Upper lobe of left lung (tissue), 6 donors: ENCODE data around the gene RHBDF2. TPM values are rescaled to one million over a fixed set of nuclear protein-coding genes. Genes with fewer than 3 reads are reported as not detected.
"Not testable (repeated sequence)": the region's sequence is repeated elsewhere in the genome, so short reads cannot be mapped to it uniquely, and the experiment has no call there.

ENCODE experiments used
- ATAC-seq, 2 donors: fragments of 200-7000 bp; cut with Tn5 transposase; one replicate each; pipeline ENCODE4 v1.9.1; 2022; ENCODE audit warnings: mild to moderate bottlenecking in 2 of 2, moderate library complexity in 2 of 2; ENCODE audit not compliant: low FRiP score in 2 of 2
- DNase-seq, 2 donors: peaks; one replicate each; pipeline ENCODE4 v3.0.0-alpha.2; 2019 to 2020
- H3K27ac ChIP-seq, 4 donors: fragments of 200-600 bp; sonication (generic); one replicate each; pipeline ENCODE4 v1.5.1; 2016 to 2019
- H3K27me3 ChIP-seq, 4 donors: fragments of 200-600 bp; sonication (generic); one replicate each; pipeline ENCODE4 v1.5.1; 2017 to 2019
- H3K36me3 ChIP-seq, 4 donors: fragments of 200-600 bp; sonication (generic); one replicate each; pipeline ENCODE4 v1.5.1; 2016 to 2019
- H3K4me1 ChIP-seq, 4 donors: fragments of 200-600 bp; sonication (generic); one replicate each; pipeline ENCODE4 v1.5.1; 2018 to 2019
- H3K4me3 ChIP-seq, 4 donors: fragments of 200-600 bp; sonication (generic); one replicate each; pipeline ENCODE4 v1.5.1; 2017 to 2019; ENCODE audit warnings: mild to moderate bottlenecking in 2 of 4, moderate library complexity in 1 of 4
- H3K9me3 ChIP-seq, 4 donors: fragments of 200-600 bp; sonication (generic); one replicate each; pipeline ENCODE4 v1.5.1; 2018 to 2019
- EP300 ChIP-seq, 4 donors: sonication (generic); formaldehyde crosslinking; IDR thresholded peaks; one replicate each; pipeline ENCODE4 v1.5.1; 2017; ENCODE audit warnings: antibody characterized with exemption in 4 of 4, control low read depth in 2 of 4
- POLR2A ChIP-seq, 4 donors: fragments of 450-650 bp; IDR thresholded peaks; one replicate each; pipeline ENCODE4 v1.5.1; 2016 to 2017; ENCODE audit warnings: antibody characterized with exemption in 4 of 4, mild to moderate bottlenecking in 2 of 4
- POLR2AphosphoS5 ChIP-seq, 2 donors: sonication (generic); formaldehyde crosslinking; IDR thresholded peaks; one replicate each; pipeline ENCODE4 v1.5.1; 2017; ENCODE audit warnings: antibody characterized with exemption in 2 of 2
- WGBS, 2 donors: methylation state at CpG; one replicate each; pipeline ENCODE4 v1.1.5; 2017 to 2018; 5-methylcytosine and 5-hydroxymethylcytosine counted together
- total RNA-seq, 6 donors: library from RNA; depleted of rRNA in 4 of 6; stranded (reverse); fragments of >200 nt in 4 of 6; gene quantifications; one replicate each; pipeline versions ENCODE4 v1.1.0 to v1.2.1, GENCODE V29; 2016 to 2021
- TF ChIP-seq, protein P1 (sequence below), 6 experiments: fragments of 450-650 bp in 4 of 6; fragments of 200-600 bp in 2 of 6; sonication (generic) in 2 of 6; IDR thresholded peaks; one replicate each; pipeline ENCODE4 v1.5.1; 2016 to 2019; ENCODE audit warnings: antibody characterized with exemption in 6 of 6
- donor health status: DM: no; HTN: no; CAD: no; lungs with moderate emphysema.
- donor health status: DM: no; HTN: yes; CAD: no; lungs with severe emphysema.

RHBDF2 gene
- total RNA-seq, 6 donors from 2014 or later, result 34.3 to 137 (median 47.6) TPM

GRCh38 chr17:76517638-76518038 is 16.4 kb upstream of the RHBDF2 start:
- Histone ChIP-seq H3K36me3 (no peaks in the 10 kb centered on the region), H3K27me3 (no peaks in the 10 kb centered on the region), H3K4me1 (peaks cover 0 to 14% (median 3%) of the 10 kb centered on the region in 4 donors), H3K27ac (no peak overlapping the region), H3K9me3 (no peaks in the 10 kb centered on the region), H3K4me3 (no peak overlapping the region)
- TF ChIP-seq POLR2AphosphoS5 (IDR thresholded peaks at IDR 0.05), result no peak
- no peak for TF ChIP-seq EP300 (IDR thresholded peaks at IDR 0.05)
- TF ChIP-seq POLR2A (IDR thresholded peaks at IDR 0.05), result no peak
- TF ChIP-seq, protein P1, sequence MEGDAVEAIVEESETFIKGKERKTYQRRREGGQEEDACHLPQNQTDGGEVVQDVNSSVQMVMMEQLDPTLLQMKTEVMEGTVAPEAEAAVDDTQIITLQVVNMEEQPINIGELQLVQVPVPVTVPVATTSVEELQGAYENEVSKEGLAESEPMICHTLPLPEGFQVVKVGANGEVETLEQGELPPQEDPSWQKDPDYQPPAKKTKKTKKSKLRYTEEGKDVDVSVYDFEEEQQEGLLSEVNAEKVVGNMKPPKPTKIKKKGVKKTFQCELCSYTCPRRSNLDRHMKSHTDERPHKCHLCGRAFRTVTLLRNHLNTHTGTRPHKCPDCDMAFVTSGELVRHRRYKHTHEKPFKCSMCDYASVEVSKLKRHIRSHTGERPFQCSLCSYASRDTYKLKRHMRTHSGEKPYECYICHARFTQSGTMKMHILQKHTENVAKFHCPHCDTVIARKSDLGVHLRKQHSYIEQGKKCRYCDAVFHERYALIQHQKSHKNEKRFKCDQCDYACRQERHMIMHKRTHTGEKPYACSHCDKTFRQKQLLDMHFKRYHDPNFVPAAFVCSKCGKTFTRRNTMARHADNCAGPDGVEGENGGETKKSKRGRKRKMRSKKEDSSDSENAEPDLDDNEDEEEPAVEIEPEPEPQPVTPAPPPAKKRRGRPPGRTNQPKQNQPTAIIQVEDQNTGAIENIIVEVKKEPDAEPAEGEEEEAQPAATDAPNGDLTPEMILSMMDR (IDR thresholded peaks at IDR 0.05), result no peak
- ATAC-seq, result no peak
- no peak for DNase-seq
- 79 to 85% methylated on average over 11 of the region's 11 CpGs for WGBS, 2 donors

GRCh38 chr17:76515274-76515949 is 14.2 kb upstream of the RHBDF2 start:
- WGBS, 2 donors, result 31 to 50% methylated on average over 14 to 22 of the region's 22 CpGs
- H3K4me1 ChIP-seq, result peaks cover 0 to 28% (median 10%) of the 10 kb centered on the region in 4 donors
- H3K27ac ChIP-seq, result peak overlapping the region; percentile 39 to 82 (median 62)
- DNase-seq (peak in 1 of 2 donors; percentile 80), ATAC-seq (peak; percentile 80 to 94)
- TF ChIP-seq POLR2A (IDR thresholded peaks at IDR 0.05) (peak in 1 of 4 donors; percentile 81), EP300 (IDR thresholded peaks at IDR 0.05) (peak in 3 of 4 donors; percentile 60 to 83 (median 81)), POLR2AphosphoS5 (IDR thresholded peaks at IDR 0.05) (peak; percentile 59 to 84)
- TF ChIP-seq, protein P1 (IDR thresholded peaks at IDR 0.05), result no peak
- no peaks in the 10 kb centered on the region for H3K9me3 ChIP-seq
- H3K4me3 ChIP-seq, result peak overlapping the region in 2 of 4 donors; percentile 1 to 15
- no peaks in the 10 kb centered on the region for H3K36me3 ChIP-seq
- no peaks in the 10 kb centered on the region for H3K27me3 ChIP-seq

- not testable (repeated sequence) for H3K9me3 ChIP-seq, H3K4me3 ChIP-seq, H3K27me3 ChIP-seq, DNase-seq, H3K36me3 ChIP-seq, ATAC-seq
- Histone ChIP-seq H3K27ac (peak overlapping the region in 3 of 4 donors; percentile 55 to 82 (median 68)), H3K4me1 (peaks cover 0 to 28% (median 10%) of the 10 kb centered on the region in 4 donors)
- WGBS, 2 donors, result 90 to 96% methylated on average over 6 of the region's 6 CpGs
Observed at GRCh38 chr17:76514355-76514754, 13.1 kb upstream of the RHBDF2 start.

- Histone ChIP-seq H3K36me3 (no peaks in the 10 kb centered on the region), H3K9me3 (no peaks in the 10 kb centered on the region), H3K4me1 (peaks cover 0 to 28% (median 10%) of the 10 kb centered on the region in 4 donors), H3K27ac (no peak overlapping the region), H3K27me3 (no peaks in the 10 kb centered on the region), H3K4me3 (no peak overlapping the region)
- no peak for TF ChIP-seq POLR2A (IDR thresholded peaks at IDR 0.05)
- no peak for TF ChIP-seq EP300 (IDR thresholded peaks at IDR 0.05)
- TF ChIP-seq, protein P1 (IDR thresholded peaks at IDR 0.05), result no peak
- no peak for TF ChIP-seq POLR2AphosphoS5 (IDR thresholded peaks at IDR 0.05)
- DNase-seq, result no peak
- 77 to 78% methylated on average over 6 of the region's 6 CpGs for WGBS, 2 donors
- no peak for ATAC-seq
Observed at GRCh38 chr17:76513306-76513692, 12.1 kb upstream of the RHBDF2 start.

GRCh38 chr17:76512366-76513305 is 11.4 kb upstream of the RHBDF2 start:
- no peaks in the 10 kb centered on the region for H3K27me3 ChIP-seq
- 79 to 88% methylated on average over 13 to 18 of the region's 22 CpGs for WGBS, 2 donors
- no peaks in the 10 kb centered on the region for H3K36me3 ChIP-seq
- ATAC-seq (no peak), DNase-seq (no peak)
- H3K27ac ChIP-seq, result no peak overlapping the region
- no peaks in the 10 kb centered on the region for H3K9me3 ChIP-seq
- TF ChIP-seq POLR2AphosphoS5 (IDR thresholded peaks at IDR 0.05), result no peak
- no peak for TF ChIP-seq POLR2A (IDR thresholded peaks at IDR 0.05)
- TF ChIP-seq, protein P1 (IDR thresholded peaks at IDR 0.05), result no peak
- no peak for TF ChIP-seq EP300 (IDR thresholded peaks at IDR 0.05)
- H3K4me3 ChIP-seq, result no peak overlapping the region
- peaks cover 0 to 28% (median 10%) of the 10 kb centered on the region in 4 donors for H3K4me1 ChIP-seq
